OCI-LY3 (cell line): ENCODE measurements around the gene PPFIA2.

Source experiments
- H2AFZ ChIP-seq: fragments of 200-600, 300-600 bp; shearing (Covaris generic); 2 replicates; pipeline ENCODE4 v1.6.0; 2014; ENCODE audit warnings: antibody characterized with exemption, low read depth, low read length
- H3K27ac ChIP-seq: fragments of 200-600, 300-600 bp; sonication (generic); 2 replicates; pipeline ENCODE4 v1.5.1; 2014; ENCODE audit warnings: mild to moderate bottlenecking, low read length, moderate library complexity, mixed read lengths
- H3K27me3 ChIP-seq: fragments of 200-600, 300-600 bp; sonication (generic); 2 replicates; pipeline ENCODE4 v1.6.1; 2014; ENCODE audit warnings: low read depth, low read length, mixed read lengths
- H3K36me3 ChIP-seq: fragments of 200-600, 300-600 bp; sonication (generic); replicated peaks from 2 replicates; pipeline ENCODE3; 2014; ENCODE audit warnings: low read depth, low read length, mixed read lengths
- H3K4me1 ChIP-seq: fragments of 300-600, 200-600 bp; sonication (generic); 2 replicates; pipeline ENCODE4 v1.6.1; 2014; ENCODE audit warnings: low read length, mixed read lengths
- H3K4me2 ChIP-seq: fragments of 200-600, 300-600 bp; sonication (generic); 2 replicates; pipeline ENCODE4 v1.6.1; 2014; ENCODE audit warnings: low read length, mixed read lengths
- H3K4me3 ChIP-seq: fragments of 300-600, 200-600 bp; sonication (generic); 2 replicates; pipeline ENCODE4 v1.5.1; 2014; ENCODE audit warnings: antibody characterized with exemption, mild to moderate bottlenecking, low read length, moderate library complexity
- H3K79me2 ChIP-seq: fragments of 300-600, 200-600 bp; shearing (Covaris generic); 2 replicates; pipeline ENCODE4 v1.6.1; 2014; ENCODE audit warnings: mild to moderate bottlenecking, low read length, mixed read lengths
- H3K9ac ChIP-seq: fragments of 300-600, 200-600 bp; shearing (Covaris generic); 2 replicates; pipeline ENCODE4 v1.6.0; 2014; ENCODE audit warnings: mild to moderate bottlenecking, low read length, moderate library complexity
- H3K9me3 ChIP-seq: fragments of 200-600, 300-600 bp; shearing (Covaris generic); 2 replicates; pipeline ENCODE4 v1.6.1; 2014; ENCODE audit warnings: low read length, mixed read lengths; ENCODE audit not compliant: insufficient read depth
- H4K20me1 ChIP-seq: fragments of 200-600, 300-600 bp; sonication (generic); 2 replicates; pipeline ENCODE4 v1.6.1; 2016; ENCODE audit warnings: low read length, mixed read lengths; ENCODE audit not compliant: insufficient read depth
- CTCF ChIP-seq: fragments of 200-600, 300-600 bp; sonication (generic); IDR thresholded peaks from 2 replicates; pipeline ENCODE4 v1.5.1; 2014; ENCODE audit warnings: antibody characterized with exemption, low read length, low read depth
- EZH2phosphoT487 ChIP-seq: fragments of 200-600 bp; shearing (Covaris generic); IDR thresholded peaks from 2 replicates; pipeline ENCODE4 v1.6.1; 2018; ENCODE audit warnings: antibody characterized with exemption, mixed run types, low read depth

The PPFIA2 gene

GRCh38 chr12:81340910-81341309, 418.2 kb downstream of the PPFIA2 start:
- Histone ChIP-seq H3K36me3 (no peaks in the 10 kb centered on the region), H3K9me3 (no peaks in the 10 kb centered on the region), H3K9ac (no peak overlapping the region), H4K20me1 (no peaks in the 10 kb centered on the region), H2AFZ (no peak overlapping the region), H3K4me2 (no peak overlapping the region), H3K27me3 (no peaks in the 10 kb centered on the region), H3K4me3 (no peak overlapping the region), H3K4me1 (no peaks in the 10 kb centered on the region), H3K27ac (no peak overlapping the region), H3K79me2 (no peaks in the 10 kb centered on the region)
- TF ChIP-seq EZH2phosphoT487 (no peak), CTCF (no peak)

- no peaks in the 10 kb centered on the region for H4K20me1 ChIP-seq
- no peaks in the 10 kb centered on the region for H3K4me1 ChIP-seq
- H3K27ac ChIP-seq: no peak overlapping the region
- no peak overlapping the region for H2AFZ ChIP-seq
- no peaks in the 10 kb centered on the region for H3K36me3 ChIP-seq
- no peak overlapping the region for H3K4me3 ChIP-seq
- H3K79me2 ChIP-seq: no peaks in the 10 kb centered on the region
- H3K27me3 ChIP-seq: no peaks in the 10 kb centered on the region
- H3K9ac ChIP-seq: no peak overlapping the region
- TF ChIP-seq CTCF (no peak), EZH2phosphoT487 (no peak)
- H3K4me2 ChIP-seq: no peak overlapping the region
- no peaks in the 10 kb centered on the region for H3K9me3 ChIP-seq
These were observed 420.1 kb downstream of the PPFIA2 start for GRCh38 chr12:81339071-81339470.

- TF ChIP-seq EZH2phosphoT487: no peak
- no peak for TF ChIP-seq CTCF
- no peaks in the 10 kb centered on the region for H3K27me3 ChIP-seq
- no peak overlapping the region for H3K4me2 ChIP-seq
- H4K20me1 ChIP-seq: no peaks in the 10 kb centered on the region
- H3K4me1 ChIP-seq: no peaks in the 10 kb centered on the region
- no peak overlapping the region for H3K27ac ChIP-seq
- no peak overlapping the region for H3K9ac ChIP-seq
- H3K4me3 ChIP-seq: no peak overlapping the region
- no peak overlapping the region for H2AFZ ChIP-seq
- no peaks in the 10 kb centered on the region for H3K79me2 ChIP-seq
- H3K9me3 ChIP-seq: no peaks in the 10 kb centered on the region
- H3K36me3 ChIP-seq: no peaks in the 10 kb centered on the region
These were observed 421.3 kb downstream of the PPFIA2 start for GRCh38 chr12:81337886-81338285.

GRCh38 chr12:81333812-81334211, 425.3 kb downstream of the PPFIA2 start:
- Histone ChIP-seq H3K79me2 (no peaks in the 10 kb centered on the region), H3K9ac (no peak overlapping the region), H4K20me1 (no peaks in the 10 kb centered on the region), H2AFZ (no peak overlapping the region), H3K4me2 (no peak overlapping the region), H3K27me3 (no peaks in the 10 kb centered on the region), H3K36me3 (no peaks in the 10 kb centered on the region), H3K27ac (no peak overlapping the region), H3K4me3 (no peak overlapping the region), H3K9me3 (no peaks in the 10 kb centered on the region), H3K4me1 (peaks cover 6% of the 10 kb centered on the region; the same call in 1 of the 2 replicates)
- TF ChIP-seq CTCF (no peak), EZH2phosphoT487 (no peak)
